PC-9 (cell line): ENCODE results near the gene CDA.

Source experiments
- CTCF ChIP-seq: fragments of 200-600 bp; sonication (generic); conservative IDR thresholded peaks from 2 replicates; pipeline ENCODE4 v1.6.1; 2017; ENCODE audit warnings: mixed run types, antibody characterized with exemption, mild to moderate bottlenecking, moderate library complexity
- EZH2 ChIP-seq: fragments of 200-600 bp; sonication (generic); IDR thresholded peaks from 2 replicates; pipeline ENCODE4 v1.8.0; 2017; ENCODE audit warnings: antibody characterized with exemption, low read depth

- no peak for TF ChIP-seq CTCF
- TF ChIP-seq EZH2: no peak
These were observed 33.7 kb upstream of the CDA start for GRCh38 chr1:20555025-20555757.
